ENCODE data around the gene MAPK10. TPM values are rescaled to one million over a fixed set of nuclear protein-coding genes. Genes with fewer than 3 reads are reported as not detected.

MAPK10 gene
- total RNA-seq, 2 experiments from 2014 or later, result 0.45 TPM; not detected in 1

- CTCF ChIA-PET, result no interaction called here
- POLR2A ChIA-PET, result no interaction called here
- H3K36me3 Mint-ChIP-seq (ENCODE audit: low read depth), result no peaks in the 10 kb centered on the region
- DNase-seq, result no peak
- H3K9me3 Mint-ChIP-seq, result no peaks in the 10 kb centered on the region
- H3K27ac Mint-ChIP-seq, result no peak overlapping the region
- H3K4me1 Mint-ChIP-seq, result no peaks in the 10 kb centered on the region
- no peak overlapping the region for H3K4me3 Mint-ChIP-seq
- H3K27me3 Mint-ChIP-seq, result no peaks in the 10 kb centered on the region
Observed at GRCh38 chr4:86249074-86249473, 110.8 kb downstream of the MAPK10 start.

GRCh38 chr4:86247906-86248305 is 111.9 kb downstream of the MAPK10 start:
- H3K4me3 Mint-ChIP-seq, result no peak overlapping the region
- H3K27ac Mint-ChIP-seq, result no peak overlapping the region
- ChIA-PET POLR2A (no interaction called here), CTCF (no interaction called here)
- no peaks in the 10 kb centered on the region for H3K4me1 Mint-ChIP-seq
- H3K9me3 Mint-ChIP-seq, result peaks cover 8% of the 10 kb centered on the region
- no peaks in the 10 kb centered on the region for H3K36me3 Mint-ChIP-seq (ENCODE audit: low read depth)
- H3K27me3 Mint-ChIP-seq, result no peaks in the 10 kb centered on the region
- DNase-seq, result no peak

DNA sequence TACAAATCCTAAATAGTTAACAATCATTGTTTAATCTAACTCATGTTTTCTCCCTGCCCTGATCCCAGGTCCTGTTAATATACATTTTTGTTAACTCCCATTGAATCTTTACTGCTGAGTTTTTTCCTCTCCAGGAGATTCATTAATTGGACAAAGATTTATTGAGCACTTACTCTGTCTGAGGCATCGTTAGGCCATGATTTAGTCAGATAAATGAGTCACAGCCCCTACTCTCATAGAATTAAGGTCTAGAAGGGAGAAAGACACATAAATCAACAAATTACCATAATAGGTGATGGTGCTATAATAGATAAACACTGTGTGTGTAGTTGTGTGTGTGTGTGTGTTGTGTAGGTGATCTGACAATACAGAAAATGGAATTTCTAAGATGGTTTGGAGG is 112.5 kb downstream of the MAPK10 start:
- no peaks in the 10 kb centered on the region for H3K36me3 Mint-ChIP-seq (ENCODE audit: low read depth)
- H3K4me3 Mint-ChIP-seq, result no peak overlapping the region
- no peaks in the 10 kb centered on the region for H3K4me1 Mint-ChIP-seq
- ChIA-PET CTCF (no interaction called here), POLR2A (no interaction called here)
- H3K27ac Mint-ChIP-seq, result no peak overlapping the region
- no peaks in the 10 kb centered on the region for H3K27me3 Mint-ChIP-seq
- peaks cover 8% of the 10 kb centered on the region for H3K9me3 Mint-ChIP-seq
- DNase-seq, result no peak

GRCh38 chr4:86243750-86244149 is 116.1 kb downstream of the MAPK10 start:
- CTCF ChIA-PET, result no interaction called here
- POLR2A ChIA-PET, result no interaction called here
- no peak overlapping the region for H3K4me3 Mint-ChIP-seq
- DNase-seq, result no peak
- H3K9me3 Mint-ChIP-seq, result peaks cover 18% of the 10 kb centered on the region
- H3K36me3 Mint-ChIP-seq (ENCODE audit: low read depth), result no peaks in the 10 kb centered on the region
- H3K27me3 Mint-ChIP-seq, result no peaks in the 10 kb centered on the region
- no peak overlapping the region for H3K27ac Mint-ChIP-seq
- no peaks in the 10 kb centered on the region for H3K4me1 Mint-ChIP-seq

DNA sequence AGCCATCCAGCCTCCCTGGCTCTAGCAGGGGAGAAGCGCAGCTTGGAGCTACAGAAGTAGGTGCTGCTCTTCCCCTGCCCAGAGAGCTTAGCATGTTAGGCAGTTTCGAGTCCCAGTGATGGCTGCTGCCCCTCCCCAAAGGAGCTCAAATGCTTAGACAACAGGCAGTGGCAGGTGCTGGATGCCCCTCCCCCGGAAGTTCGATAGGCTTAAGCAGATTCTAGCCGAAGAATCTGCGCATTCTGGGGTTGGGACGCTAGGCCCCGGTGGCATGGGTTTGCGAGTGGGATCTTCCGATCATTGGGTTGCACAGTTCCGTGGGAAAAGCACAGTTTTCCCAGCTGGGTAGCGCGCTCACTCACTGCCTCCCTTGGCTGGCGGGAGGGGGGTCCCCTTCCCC is 117.2 kb downstream of the MAPK10 start:
- ChIA-PET CTCF (no interaction called here), POLR2A (no interaction called here)
- Mint-ChIP-seq H3K9me3 (peaks cover 18% of the 10 kb centered on the region), H3K27ac (no peak overlapping the region), H3K36me3 (ENCODE audit: low read depth) (no peaks in the 10 kb centered on the region), H3K4me3 (no peak overlapping the region), H3K4me1 (no peaks in the 10 kb centered on the region), H3K27me3 (no peaks in the 10 kb centered on the region)
- DNase-seq, result no peak

- no peak overlapping the region for H3K4me3 Mint-ChIP-seq
- ChIA-PET POLR2A (no interaction called here), CTCF (no interaction called here)
- no peaks in the 10 kb centered on the region for H3K27me3 Mint-ChIP-seq
- no peaks in the 10 kb centered on the region for H3K9me3 Mint-ChIP-seq
- no peaks in the 10 kb centered on the region for H3K4me1 Mint-ChIP-seq
- no peak overlapping the region for H3K27ac Mint-ChIP-seq
- no peak for DNase-seq
- no peaks in the 10 kb centered on the region for H3K36me3 Mint-ChIP-seq (ENCODE audit: low read depth)
Observed at GRCh38 chr4:86235549-86235948, 124.3 kb downstream of the MAPK10 start.

- Mint-ChIP-seq H3K36me3 (ENCODE audit: low read depth) (no peaks in the 10 kb centered on the region), H3K4me3 (no peak overlapping the region), H3K27me3 (no peaks in the 10 kb centered on the region), H3K27ac (no peak overlapping the region), H3K4me1 (no peaks in the 10 kb centered on the region), H3K9me3 (no peaks in the 10 kb centered on the region)
- no peak for DNase-seq
- ChIA-PET CTCF (no interaction called here), POLR2A (no interaction called here)
Observed at GRCh38 chr4:86233681-86234080, 126.2 kb downstream of the MAPK10 start.

GRCh38 chr4:86233090-86233489 is 126.8 kb downstream of the MAPK10 start:
- POLR2A ChIA-PET, result no interaction called here
- Mint-ChIP-seq H3K4me3 (no peak overlapping the region), H3K36me3 (ENCODE audit: low read depth) (no peaks in the 10 kb centered on the region)

DNA sequence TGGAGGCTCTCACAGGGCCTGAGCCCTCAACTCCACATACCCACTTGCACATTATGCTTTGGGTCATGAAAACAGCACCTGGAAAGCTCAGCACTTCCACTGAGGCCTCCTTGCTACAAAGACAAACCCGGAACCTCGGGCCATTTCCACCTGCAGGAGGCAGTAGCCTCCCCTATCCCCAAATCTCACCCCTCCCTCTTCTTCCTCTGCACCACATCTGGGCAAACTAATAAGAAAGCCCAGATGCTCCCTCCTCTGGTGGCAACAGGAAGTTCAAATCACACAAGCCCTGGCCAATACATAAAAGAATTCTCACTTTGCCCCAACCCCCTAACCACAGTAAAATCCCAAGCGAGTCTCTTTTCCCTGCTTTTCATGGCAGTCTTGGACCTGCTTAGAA is 136.4 kb downstream of the MAPK10 start:
- no peak for DNase-seq
- POLR2A ChIA-PET, result no interaction called here
- Mint-ChIP-seq H3K27ac (no peak overlapping the region), H3K27me3 (no peaks in the 10 kb centered on the region), H3K36me3 (ENCODE audit: low read depth) (no peaks in the 10 kb centered on the region), H3K4me3 (no peak overlapping the region), H3K9me3 (no peaks in the 10 kb centered on the region), H3K4me1 (no peaks in the 10 kb centered on the region)
- CTCF ChIA-PET, result no interaction called here

More at GRCh38 chr4:86233090-86233489, 126.8 kb downstream of the MAPK10 start:
- Mint-ChIP-seq H3K9me3 (no peaks in the 10 kb centered on the region), H3K4me1 (no peaks in the 10 kb centered on the region), H3K27ac (no peak overlapping the region), H3K27me3 (no peaks in the 10 kb centered on the region)
- DNase-seq, result no peak
- CTCF ChIA-PET, result no interaction called here

- POLR2A ChIA-PET, result no interaction called here
- Mint-ChIP-seq H3K27ac (no peak overlapping the region), H3K4me1 (no peaks in the 10 kb centered on the region), H3K27me3 (no peaks in the 10 kb centered on the region), H3K9me3 (no peaks in the 10 kb centered on the region), H3K36me3 (ENCODE audit: low read depth) (no peaks in the 10 kb centered on the region), H3K4me3 (no peak overlapping the region)
- CTCF ChIA-PET, result no interaction called here
- no peak for DNase-seq
Observed at GRCh38 chr4:86221002-86221401, 138.9 kb downstream of the MAPK10 start.

GRCh38 chr4:86220121-86220520 is 139.7 kb downstream of the MAPK10 start:
- H3K4me1 Mint-ChIP-seq, result no peaks in the 10 kb centered on the region
- ChIA-PET CTCF (interaction anchor here (0.6 kb wide), 1 partner anchor 25 kb away, joined by 3 read pairs; no protein-coding TSS in a partner anchor), POLR2A (no interaction called here)
- no peak overlapping the region for H3K4me3 Mint-ChIP-seq
- H3K27ac Mint-ChIP-seq, result no peak overlapping the region
- H3K36me3 Mint-ChIP-seq (ENCODE audit: low read depth), result no peaks in the 10 kb centered on the region
- no peaks in the 10 kb centered on the region for H3K27me3 Mint-ChIP-seq
- H3K9me3 Mint-ChIP-seq, result peaks cover 2% of the 10 kb centered on the region
- DNase-seq, result no peak

DNA sequence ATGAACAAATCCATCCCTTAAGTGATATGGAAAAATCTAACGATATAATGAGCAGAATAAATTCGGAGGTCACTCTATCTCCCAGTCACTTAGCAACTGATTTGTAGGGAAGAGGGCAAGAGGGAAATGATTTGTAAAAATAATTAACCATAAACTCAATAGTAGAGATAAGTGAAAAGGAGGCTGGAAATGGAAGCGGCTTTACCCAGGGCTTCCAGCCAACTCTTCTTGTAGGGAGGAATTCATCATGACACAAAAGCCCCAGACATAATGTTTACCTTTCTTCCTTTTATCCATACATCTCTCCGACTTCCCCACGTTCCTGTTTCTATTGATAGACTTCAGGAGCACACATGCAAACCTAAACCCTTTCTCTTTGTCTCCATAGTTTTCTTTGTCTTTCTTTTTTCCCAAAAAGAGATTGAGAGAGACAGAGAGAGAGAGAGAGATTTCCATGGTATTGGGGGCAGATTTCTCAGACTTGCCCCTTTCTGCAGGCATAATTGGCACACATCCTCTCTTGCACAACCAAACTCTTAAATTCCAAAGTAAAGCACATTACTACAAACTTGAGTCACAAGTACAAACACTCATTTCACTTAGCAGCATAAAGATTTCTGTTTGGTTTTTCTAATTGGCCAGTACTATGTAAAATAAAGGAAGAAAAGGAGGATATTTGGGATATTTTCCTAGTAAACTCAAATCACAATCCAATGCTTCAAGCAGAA is 140.9 kb downstream of the MAPK10 start:
- no peak for DNase-seq
- CTCF ChIA-PET, result no interaction called here
- no peaks in the 10 kb centered on the region for H3K4me1 Mint-ChIP-seq

GRCh38 chr4:86203176-86203575 is 156.7 kb downstream of the MAPK10 start:
- Mint-ChIP-seq H3K9me3 (peaks cover 2% of the 10 kb centered on the region), H3K36me3 (ENCODE audit: low read depth) (no peaks in the 10 kb centered on the region), H3K27me3 (no peaks in the 10 kb centered on the region), H3K4me3 (no peak overlapping the region), H3K27ac (no peak overlapping the region), H3K4me1 (no peaks in the 10 kb centered on the region)
- no peak for DNase-seq
- CTCF ChIA-PET, result no interaction called here
- POLR2A ChIA-PET, result no interaction called here

More for the DNA sequence above, 140.9 kb downstream of the MAPK10 start:
- no peak overlapping the region for H3K4me3 Mint-ChIP-seq
- no peaks in the 10 kb centered on the region for H3K36me3 Mint-ChIP-seq (ENCODE audit: low read depth)
- H3K27me3 Mint-ChIP-seq, result no peaks in the 10 kb centered on the region
- POLR2A ChIA-PET, result no interaction called here
- peaks cover 4% of the 10 kb centered on the region for H3K9me3 Mint-ChIP-seq
- no peak overlapping the region for H3K27ac Mint-ChIP-seq

DNA sequence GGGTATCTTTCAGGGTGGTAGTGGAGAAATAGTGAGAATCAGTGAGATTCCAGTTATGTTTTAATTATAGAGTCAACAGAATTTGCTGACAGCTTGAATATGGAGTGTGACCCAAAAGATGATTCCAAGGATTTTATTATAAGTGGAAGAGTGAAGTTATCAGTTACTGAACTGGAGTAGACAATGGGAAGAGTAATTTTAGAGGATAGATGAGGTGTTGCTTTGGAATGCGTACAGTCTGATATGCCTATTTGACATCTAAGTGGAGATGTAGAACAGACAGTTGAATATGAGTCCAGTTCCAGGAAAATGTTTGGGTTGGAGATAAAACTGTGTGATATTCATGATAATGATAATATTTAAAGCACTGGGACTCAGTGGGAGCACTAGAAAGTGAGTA is 174.2 kb downstream of the MAPK10 start:
- CTCF ChIA-PET, result no interaction called here
- no peak for DNase-seq
- Mint-ChIP-seq H3K4me3 (no peak overlapping the region), H3K36me3 (ENCODE audit: low read depth) (no peaks in the 10 kb centered on the region), H3K27me3 (no peaks in the 10 kb centered on the region), H3K27ac (no peak overlapping the region), H3K9me3 (peaks cover 16% of the 10 kb centered on the region), H3K4me1 (no peaks in the 10 kb centered on the region)
- POLR2A ChIA-PET, result no interaction called here

Data from activated CD4-positive, alpha-beta memory T cell treated with anti-CD3 and anti-CD28 coated beads, Interleukin-2, amount 10 ng/mL, durations not matched to agents 7 days and 5 days (primary cell).